HepG2 (cell line): ENCODE data around the gene YEATS4. TPM values are rescaled to one million over a fixed set of nuclear protein-coding genes. Genes with fewer than 3 reads are reported as not detected.

ENCODE experiments used
- ATAC-seq: fragments of 200-7000 bp; cut with Tn5 transposase; 3 replicates; pipeline ENCODE4 v1.9.1; 2020; ENCODE audit warnings: mild to moderate bottlenecking, moderate library complexity
- BruUV-seq: library from RNA; stranded (reverse); fragments of 400-500 nt; replicated peaks from 2 replicates; lab custom pipeline; 2021; lab: Mats Ljungman, UMichigan
- CTCF ChIA-PET: fragments of 300-600 bp; formaldehyde crosslinking; extraction: SDS; loops from one replicate; lab custom pipeline; 2021; ENCODE audit warnings: low total read pairs, inconsistent platforms, low intra/inter-chr PET ratio; lab: Yijun Ruan, JAX
- POLR2A ChIA-PET: fragments of 350-600 bp; sonication (Branson Sonifier 250); formaldehyde crosslinking; loops from one replicate; lab custom pipeline; 2020; ENCODE audit warnings: antibody characterized with exemption, inconsistent platforms; lab: Yijun Ruan, JAX
- DNase-seq: peaks from one replicate; pipeline ENCODE4 v3.0.0-alpha.2; 2015; ENCODE audit warnings: low spot score
- FAIRE-seq: peaks from 3 replicates; lab custom pipeline; 2011; peaks lifted over from hg19 to GRCh38; lab: Jason Lieb, UNC
- H2AFZ ChIP-seq: one replicate; pipeline ENCODE4 v1.6.1; 2011; ENCODE audit warnings: low read length, inconsistent platforms
- H3K27ac ChIP-seq: fragments of 300-600 bp; 3 replicates; pipeline ENCODE4 v1.8.0; 2011; ENCODE audit warnings: mixed run types, mild to moderate bottlenecking, mixed read lengths, low read length, inconsistent platforms; ENCODE audit not compliant: insufficient read depth; ENCODE audit errors: extremely low read length
- H3K27me3 ChIP-seq, 2 experiments: fragments of 200-600 bp in 1 of 2; 2 replicates in 1 of 2; 3 replicates in 1 of 2; pipeline versions ENCODE4 v1.6.0 to v1.8.0; 2011; ENCODE audit warnings: low read length in 2 of 2, mild to moderate bottlenecking in 2 of 2, moderate library complexity in 2 of 2, inconsistent platforms in 1 of 2; ENCODE audit not compliant: insufficient read depth in 2 of 2, control insufficient read depth in 1 of 2
- H3K36me3 ChIP-seq, 2 experiments: fragments of 200-600 bp in 1 of 2; replicated peaks in 1 of 2; 2 replicates in 1 of 2; 3 replicates in 1 of 2; pipeline versions ENCODE4 v1.5.1 to v1.8.0; 2011; ENCODE audit warnings: low read length in 2 of 2, inconsistent platforms in 1 of 2; ENCODE audit not compliant: insufficient read depth in 2 of 2, control insufficient read depth in 1 of 2
- H3K4me1 ChIP-seq: 2 replicates; pipeline ENCODE4 v1.5.1; 2012; ENCODE audit warnings: low read length, inconsistent platforms; ENCODE audit not compliant: insufficient read depth
- H3K4me2 ChIP-seq: 2 replicates; pipeline ENCODE4 v1.6.0; 2011; ENCODE audit warnings: low read depth, low read length, inconsistent platforms
- H3K4me3 ChIP-seq, 3 experiments: fragments of 200-600 bp in 1 of 3; sonication (generic), shearing (Covaris generic) in 1 of 3; replicated peaks in 1 of 3; 2 replicates each; pipeline ENCODE4 v1.5.1; 2011 to 2016; ENCODE audit warnings: low read length in 3 of 3, inconsistent platforms in 2 of 3, low read depth in 2 of 3, mild to moderate bottlenecking in 2 of 3, control low read depth in 1 of 3, mixed read lengths in 1 of 3; ENCODE audit not compliant: insufficient read depth in 1 of 3
- H3K79me2 ChIP-seq: one replicate; pipeline ENCODE4 v1.6.1; 2011; ENCODE audit warnings: low read length, inconsistent platforms; ENCODE audit not compliant: insufficient read depth
- H3K9ac ChIP-seq: 2 replicates; pipeline ENCODE4 v1.6.0; 2011; ENCODE audit warnings: mild to moderate bottlenecking, low read depth, low read length, inconsistent platforms; ENCODE audit not compliant: insufficient read depth
- H3K9me3 ChIP-seq: 2 replicates; pipeline ENCODE4 v1.5.1; 2012; ENCODE audit warnings: mild to moderate bottlenecking, low read length
- H4K20me1 ChIP-seq: 2 replicates; pipeline ENCODE4 v1.6.0; 2011; ENCODE audit warnings: inconsistent platforms, mild to moderate bottlenecking, low read length, moderate library complexity; ENCODE audit not compliant: insufficient read depth
- AGO1 ChIP-seq: fragments of 200-400 bp; formaldehyde crosslinking; IDR thresholded peaks from 2 replicates; pipeline ENCODE4 v1.6.1; 2017; ENCODE audit warnings: mild to moderate bottlenecking, low read depth, low read length, moderate library complexity; ENCODE audit not compliant: poor library complexity, severe bottlenecking
- MAFF ChIP-seq: IDR thresholded peaks from 2 replicates; pipeline ENCODE4 v1.6.1; 2011; ENCODE audit warnings: low read depth, low read length, improper control_type of control experiment
- MAFK ChIP-seq, 2 experiments: IDR thresholded peaks in 1 of 2; conservative IDR thresholded peaks in 1 of 2; 2 replicates each; pipeline ENCODE4 v1.6.1; 2011; ENCODE audit warnings: improper control_type of control experiment in 2 of 2, low read length in 2 of 2
- PCBP1 ChIP-seq: fragments of 200-400 bp; formaldehyde crosslinking; IDR thresholded peaks from 2 replicates; pipeline ENCODE4 v1.6.1; 2017; ENCODE audit warnings: mild to moderate bottlenecking, low read depth, low read length, borderline replicate concordance
- RBFOX2 ChIP-seq: fragments of 200-400 bp; formaldehyde crosslinking; IDR thresholded peaks from 2 replicates; pipeline ENCODE4 v1.6.1; 2017; ENCODE audit warnings: low read depth, mild to moderate bottlenecking, low read length
- ZNF124 ChIP-seq: sonication (generic); formaldehyde crosslinking; IDR thresholded peaks from 2 replicates; pipeline ENCODE4 v1.4.0; 2020; ENCODE audit warnings: missing genetic modification reagents
- WGBS: methylation state at CpG from one replicate; pipeline ENCODE4 v1.1.6; 2017; ENCODE audit warnings: low lambda C conversion rate; 5-methylcytosine and 5-hydroxymethylcytosine counted together
- in situ Hi-C: cut with HindIII; loops from 2 replicates; pipeline ENCODE4 v1.10.0; 2017; ENCODE audit warnings: low pct_unique_long_range_greater_than_20kb; ENCODE audit not compliant: extremely low pct_ligation_motif_present
- intact Hi-C: fragments of 100-400 bp; cut with micrococcal nuclease; formaldehyde crosslinking; loops from one replicate; pipeline ENCODE4 v1.10.0; 2022; ENCODE audit not compliant: unreplicated experiment
- polyA plus RNA-seq, 8 experiments: library from polyadenylated mRNA; depleted of rRNA in 3 of 8; stranded (reverse) in 7 of 8; unstranded in 1 of 8; fragments of >200 nt; fragmentation: Illumina TruSeq in 4 of 8; extraction: Trizol in 4 of 8; gene quantifications; 2 replicates each; pipeline versions ENCODE4 v1.2.1 to v1.2.3, GENCODE V29; 2011 to 2016; ENCODE audit warnings: low read depth in 4 of 8, missing spikeins in 1 of 8, mixed read lengths in 1 of 8; ENCODE audit not compliant: insufficient read depth in 1 of 8
- total RNA-seq, 5 experiments: library from RNA; depleted of rRNA; stranded (reverse); fragments of >200 nt; fragmentation: Illumina TruSeq; extraction: Trizol; gene quantifications; 2 replicates each; pipeline ENCODE4 v1.2.3, GENCODE V29; 2016; ENCODE audit warnings: low read depth in 1 of 5
- TF ChIP-seq, protein P1 (sequence below): sonication (generic); formaldehyde crosslinking; IDR thresholded peaks from 2 replicates; pipeline ENCODE4 v1.4.0; 2020; ENCODE audit warnings: missing genetic modification reagents
- TF ChIP-seq, protein P2 (sequence below): IDR thresholded peaks from 2 replicates; pipeline ENCODE4 v1.6.1; 2016; ENCODE audit warnings: mild to moderate bottlenecking

YEATS4 gene
- total and polyA plus RNA-seq, 2 of the 13 experiments (the other 11 are each of a cell fraction or from before 2014, with no cell fraction given), result 16.8 to 45.0 TPM

DNA sequence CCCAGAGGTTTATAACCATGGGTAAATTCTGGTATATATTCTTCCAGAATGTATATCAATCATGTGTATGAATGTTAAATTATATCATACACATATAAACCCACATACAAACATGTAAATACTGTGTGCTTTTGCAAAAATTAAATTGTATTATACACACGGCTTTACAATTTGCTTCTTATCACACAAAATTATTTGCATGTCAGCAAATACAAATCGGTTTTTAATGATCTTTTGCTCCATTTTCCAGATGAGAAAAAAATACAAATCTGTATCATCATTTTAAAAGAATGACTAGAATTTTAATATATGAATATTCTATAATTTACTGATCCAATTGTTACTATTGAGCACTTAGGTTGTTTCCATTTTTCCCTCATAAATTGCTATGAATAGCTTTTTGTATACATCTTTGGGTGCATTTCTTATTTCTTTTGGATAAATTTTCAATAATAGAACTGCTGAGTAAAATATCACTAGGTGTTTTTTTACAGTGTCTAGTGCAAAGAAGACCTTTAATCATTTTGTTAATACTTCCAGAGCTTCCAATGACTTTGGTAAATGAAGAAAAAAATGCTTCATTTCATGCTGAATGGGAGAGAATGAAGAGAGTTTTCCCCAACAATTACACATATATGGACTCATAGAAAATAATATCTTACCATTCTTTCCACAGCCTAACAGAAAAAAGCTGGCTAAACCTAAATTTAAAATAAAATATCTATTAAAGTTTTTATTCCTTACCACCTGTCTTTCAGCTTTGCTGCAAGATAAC, 7.9 kb upstream of the YEATS4 start:
- in situ Hi-C loops, result loop anchor here (10.0 kb wide), 1 partner anchor 57 kb away; no protein-coding TSS in a partner anchor
- intact Hi-C loops, result no loop called here

More for the DNA sequence above, 7.9 kb upstream of the YEATS4 start:
- Histone ChIP-seq H3K79me2 (peaks cover 46% of the 10 kb centered on the region), H3K9ac (peak overlapping the region; percentile 21; the same call in 1 of the 2 replicates), H3K36me3 (peaks cover 0 to 16% of the 10 kb centered on the region in 2 experiments; a peak in 2 of 5 replicates), H2AFZ (no peak overlapping the region), H3K4me2 (peak overlapping the region; percentile 89), H4K20me1 (peaks cover 21% of the 10 kb centered on the region)
- FAIRE-seq, result no peak
- no peak for ATAC-seq
- WGBS, result 59% methylated on average over 2 of the region's 2 CpGs
- CTCF ChIA-PET, result no interaction called here
- peak; percentile 69 to 75 for TF ChIP-seq MAFK (conservative IDR thresholded peaks at IDR 0.05 in 1 of 2, IDR thresholded peaks at IDR 0.05 in 1 of 2; ENCODE audit: low read length in 2 of 2)
- TF ChIP-seq AGO1, result no peak
- peak; percentile 73; the same call in 1 of the 2 replicates for TF ChIP-seq MAFF
- TF ChIP-seq ZNF124 (CRISPR knock-in tag), result 0 out of 2 replicates have a peak, but pooled peaks have one; percentile 6
- peak; percentile 78 for TF ChIP-seq RBFOX2
- no peak for TF ChIP-seq PCBP1
- TF ChIP-seq, protein P1, sequence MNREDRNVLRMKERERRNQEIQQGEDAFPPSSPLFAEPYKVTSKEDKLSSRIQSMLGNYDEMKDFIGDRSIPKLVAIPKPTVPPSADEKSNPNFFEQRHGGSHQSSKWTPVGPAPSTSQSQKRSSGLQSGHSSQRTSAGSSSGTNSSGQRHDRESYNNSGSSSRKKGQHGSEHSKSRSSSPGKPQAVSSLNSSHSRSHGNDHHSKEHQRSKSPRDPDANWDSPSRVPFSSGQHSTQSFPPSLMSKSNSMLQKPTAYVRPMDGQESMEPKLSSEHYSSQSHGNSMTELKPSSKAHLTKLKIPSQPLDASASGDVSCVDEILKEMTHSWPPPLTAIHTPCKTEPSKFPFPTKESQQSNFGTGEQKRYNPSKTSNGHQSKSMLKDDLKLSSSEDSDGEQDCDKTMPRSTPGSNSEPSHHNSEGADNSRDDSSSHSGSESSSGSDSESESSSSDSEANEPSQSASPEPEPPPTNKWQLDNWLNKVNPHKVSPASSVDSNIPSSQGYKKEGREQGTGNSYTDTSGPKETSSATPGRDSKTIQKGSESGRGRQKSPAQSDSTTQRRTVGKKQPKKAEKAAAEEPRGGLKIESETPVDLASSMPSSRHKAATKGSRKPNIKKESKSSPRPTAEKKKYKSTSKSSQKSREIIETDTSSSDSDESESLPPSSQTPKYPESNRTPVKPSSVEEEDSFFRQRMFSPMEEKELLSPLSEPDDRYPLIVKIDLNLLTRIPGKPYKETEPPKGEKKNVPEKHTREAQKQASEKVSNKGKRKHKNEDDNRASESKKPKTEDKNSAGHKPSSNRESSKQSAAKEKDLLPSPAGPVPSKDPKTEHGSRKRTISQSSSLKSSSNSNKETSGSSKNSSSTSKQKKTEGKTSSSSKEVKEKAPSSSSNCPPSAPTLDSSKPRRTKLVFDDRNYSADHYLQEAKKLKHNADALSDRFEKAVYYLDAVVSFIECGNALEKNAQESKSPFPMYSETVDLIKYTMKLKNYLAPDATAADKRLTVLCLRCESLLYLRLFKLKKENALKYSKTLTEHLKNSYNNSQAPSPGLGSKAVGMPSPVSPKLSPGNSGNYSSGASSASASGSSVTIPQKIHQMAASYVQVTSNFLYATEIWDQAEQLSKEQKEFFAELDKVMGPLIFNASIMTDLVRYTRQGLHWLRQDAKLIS, result peak; percentile 86; the same call in 1 of the 2 replicates
- TF ChIP-seq, protein P2, sequence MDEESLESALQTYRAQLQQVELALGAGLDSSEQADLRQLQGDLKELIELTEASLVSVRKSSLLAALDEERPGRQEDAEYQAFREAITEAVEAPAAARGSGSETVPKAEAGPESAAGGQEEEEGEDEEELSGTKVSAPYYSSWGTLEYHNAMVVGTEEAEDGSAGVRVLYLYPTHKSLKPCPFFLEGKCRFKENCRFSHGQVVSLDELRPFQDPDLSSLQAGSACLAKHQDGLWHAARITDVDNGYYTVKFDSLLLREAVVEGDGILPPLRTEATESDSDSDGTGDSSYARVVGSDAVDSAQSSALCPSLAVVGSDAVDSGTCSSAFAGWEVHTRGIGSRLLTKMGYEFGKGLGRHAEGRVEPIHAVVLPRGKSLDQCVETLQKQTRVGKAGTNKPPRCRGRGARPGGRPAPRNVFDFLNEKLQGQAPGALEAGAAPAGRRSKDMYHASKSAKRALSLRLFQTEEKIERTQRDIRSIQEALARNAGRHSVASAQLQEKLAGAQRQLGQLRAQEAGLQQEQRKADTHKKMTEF (CRISPR knock-in tag), result 0 out of 2 replicates have a peak, but pooled peaks have one; percentile 2
- TF ChIP-seq, all 625 proteins: peak for 6
- Histone ChIP-seq H3K4me3 (peak overlapping the region in 2 of 3 experiments; percentile 2 to 72; a peak in 3 of 6 replicates), H3K9me3 (no peaks in the 10 kb centered on the region), H3K27me3 (no peaks in the 10 kb centered on the region; a peak in 1 of 5 replicates), H3K4me1 (peaks cover 40% of the 10 kb centered on the region), H3K27ac (peak overlapping the region; percentile 24)
- no peak for DNase-seq
- POLR2A ChIA-PET, result interaction anchor here (0.9 to 6.6 kb wide), 2 partner anchors 10 to 17 kb away, joined by 3 to 229 read pairs; no protein-coding TSS in a partner anchor
- BruUV-seq, result no TSS peak
